ENCODE measurements around the gene KIRREL2. TPM values are rescaled to one million over a fixed set of nuclear protein-coding genes. Genes with fewer than 3 reads are reported as not detected.
A peak's percentile ranks its signal among the peaks of the same experiment; 100 is the strongest.

Gene KIRREL2
- total and polyA plus RNA-seq, 2 of the 8 experiments (the other 6 are each of a cell fraction or from before 2014, with no cell fraction given): 2.4 to 4.6 TPM

- Histone ChIP-seq H3K9ac (replicated peaks in 1 of 4; ENCODE audit: extremely low read depth in 1 of 4, low read depth in 3 of 4, low read length in 3 of 4) (no peak overlapping the region), H4K8ac (ENCODE audit: extremely low read depth, insufficient read depth, low read length) (no peak overlapping the region; the same call in 1 of the 2 replicates), H3K23me2 (ENCODE audit: low read depth, low read length) (peaks cover 4% of the 10 kb centered on the region; the same call in 1 of the 2 replicates), H4K20me1 (replicated peaks in 1 of 2; ENCODE audit: control insufficient read depth in 1 of 2, insufficient read depth in 2 of 2, low read length in 2 of 2) (no peaks in the 10 kb centered on the region), H2BK20ac (ENCODE audit: low read length) (no peak overlapping the region), H3K4ac (replicated peaks; ENCODE audit: insufficient read length, low read depth, low read length) (no peak overlapping the region), H2BK12ac (ENCODE audit: low read depth, low read length) (peak overlapping the region; percentile 50; the same call in 1 of the 2 replicates), H3K4me3 (ENCODE audit: extremely low read depth in 1 of 4, insufficient read depth in 2 of 4, low read depth in 3 of 4, low read length in 4 of 4) (no peak overlapping the region), H3K27me3 (replicated peaks in 1 of 4; ENCODE audit: control insufficient read depth in 3 of 4, extremely low read depth in 1 of 4, insufficient read depth in 3 of 4, low read length in 3 of 4) (no peaks in the 10 kb centered on the region), H4K5ac (ENCODE audit: insufficient read length, low read depth, low read length) (no peak overlapping the region), H2BK15ac (ENCODE audit: low read length) (0 out of 2 replicates have a peak overlapping the region, but pooled peaks have one; percentile 13), H3K27ac (ENCODE audit: low read depth, low read length) (no peak overlapping the region), H3K18ac (ENCODE audit: extremely low read depth, low read length) (no peak overlapping the region; the same call in 1 of the 2 replicates), H3K4me2 (ENCODE audit: insufficient read depth in 1 of 2, low read depth in 2 of 2, low read length in 2 of 2) (no peak overlapping the region; a peak in 1 of 4 replicates), H3K36me3 (ENCODE audit: control insufficient read depth in 2 of 4, insufficient read depth in 4 of 4, low read length in 3 of 4) (no peaks in the 10 kb centered on the region), H2BK120ac (replicated peaks; ENCODE audit: low read depth, low read length) (no peak overlapping the region), H3K79me2 (ENCODE audit: control insufficient read depth in 1 of 2, insufficient read depth in 2 of 2, low read length in 2 of 2) (no peaks in the 10 kb centered on the region), H3K23ac (ENCODE audit: insufficient read length) (no peak overlapping the region), H3K9me3 (ENCODE audit: insufficient read depth in 2 of 2, low read depth in 1 of 2, low read length in 1 of 2) (no peaks in the 10 kb centered on the region), H3K56ac (replicated peaks; ENCODE audit: insufficient read length, low read depth, low read length) (no peak overlapping the region), H3K4me1 (replicated peaks in 1 of 4; ENCODE audit: control insufficient read depth in 3 of 4, insufficient read depth in 4 of 4, low read length in 3 of 4) (peaks cover 0 to 20% (median 10%) of the 10 kb centered on the region in 4 experiments; a peak in 4 of 7 replicates), H2AFZ (ENCODE audit: low read length) (no peak overlapping the region), H2AK5ac (ENCODE audit: low read depth, low read length) (no peak overlapping the region), H4K91ac (replicated peaks; ENCODE audit: insufficient read length, low read length) (no peak overlapping the region), H3K14ac (ENCODE audit: insufficient read length) (no peak overlapping the region), H3K79me1 (ENCODE audit: low read depth, low read length) (no peaks in the 10 kb centered on the region), H2BK5ac (ENCODE audit: low read depth, low read length) (peak overlapping the region; percentile 27; the same call in 1 of the 2 replicates)
- no peak for DNase-seq (ENCODE audit: low read depth in 1 of 2, low spot score in 2 of 2)
- no peak for FAIRE-seq
- WGBS, 2 experiments (ENCODE audit: extremely low coverage in 1 of 2, insufficient coverage in 1 of 2, insufficient read length in 1 of 2, insufficient replicate concordance in 2 of 2, low coverage in 1 of 2, low lambda C conversion rate in 2 of 2, missing lambda C conversion rate in 1 of 2): 63% methylated on average over 11 of the region's 12 CpGs; no CpG with 5 or more reads in 1 of the 2 experiments
- ChIA-PET POLR2A (ENCODE audit: partially characterized antibody) (no interaction called here), CTCF (ENCODE audit: partially characterized antibody) (no interaction called here)
- TF ChIP-seq POLR2AphosphoS5 (IDR thresholded peaks at IDR 0.05; ENCODE audit: low read depth, low read length) (no peak), CHD2 (IDR thresholded peaks at IDR 0.05; ENCODE audit: low read length) (no peak), RAD21 (IDR thresholded peaks at IDR 0.05 in 1 of 2, conservative IDR thresholded peaks at IDR 0.05 in 1 of 2; ENCODE audit: low read depth in 2 of 2, low read length in 2 of 2) (no peak), CTBP2 (IDR thresholded peaks at IDR 0.05; ENCODE audit: borderline replicate concordance, insufficient read depth, insufficient read length, low read length) (no peak), ZNF274 (IDR thresholded peaks at IDR 0.05; ENCODE audit: borderline replicate concordance, extremely low read depth, low read length) (no peak), MAX (IDR thresholded peaks at IDR 0.05) (no peak), TAF1 (IDR thresholded peaks at IDR 0.05; ENCODE audit: low read depth, low read length) (no peak), HDAC2 (IDR thresholded peaks at IDR 0.05; ENCODE audit: borderline replicate concordance in 1 of 2, low read depth in 2 of 2, low read length in 2 of 2) (no peak), JUND (IDR thresholded peaks at IDR 0.05; ENCODE audit: low read length) (no peak), CBX8 (IDR thresholded peaks at IDR 0.05; ENCODE audit: borderline replicate concordance, low read depth, low read length) (no peak), NRF1 (IDR thresholded peaks at IDR 0.05; ENCODE audit: low read depth, low read length) (no peak), SIN3A (conservative IDR thresholded peaks at IDR 0.05 in 1 of 2, IDR thresholded peaks at IDR 0.05 in 1 of 2; ENCODE audit: low read depth in 1 of 2, low read length in 2 of 2) (no peak), NANOG (IDR thresholded peaks at IDR 0.05; ENCODE audit: insufficient read depth, low read depth, low read length, poor library complexity, severe bottlenecking) (no peak)
Observed at GRCh38 chr19:35907377-35907745, 50.6 kb downstream of the KIRREL2 start.

All from H1 (cell line).